ENCODE data around the gene OXCT1. TPM values are rescaled to one million over a fixed set of nuclear protein-coding genes. Genes with fewer than 3 reads are reported as not detected.

Gene OXCT1
- total RNA-seq = 89.0 and 92.3 TPM in 2 replicates

GRCh38 chr5:41869724-41870626 is at the start of gene OXCT1:
Gene OXCT1 (minus strand): TSS chr5:41870425. CDS start chr5:41870358, 67 bp downstream.

GRCh38 chr5:41903892-41904799 is 33.9 kb upstream of the OXCT1 start, which contains the start of gene RIMOC1:
Gene RIMOC1 (plus strand): TSS chr5:41904344. CDS start chr5:41904368, 24 bp downstream.

Other genes starting within 250 kb of the OXCT1 start
- 15.3 and 19.3 TPM in 2 replicates for gene RIMOC1, start 33.9 kb upstream of the OXCT1 start, total RNA-seq
- 12.0 and 13.1 TPM in 2 replicates for gene FBXO4, start 54.9 kb upstream of the OXCT1 start, total RNA-seq

Data from aortic smooth muscle cell (primary cell).